ENCODE results near the gene MTG2. TPM values are rescaled to one million over a fixed set of nuclear protein-coding genes. Genes with fewer than 3 reads are reported as not detected.

The MTG2 gene
- total and polyA plus RNA-seq, 4 donors = 5.3 to 55.3 (median 29.0) TPM

DNA sequence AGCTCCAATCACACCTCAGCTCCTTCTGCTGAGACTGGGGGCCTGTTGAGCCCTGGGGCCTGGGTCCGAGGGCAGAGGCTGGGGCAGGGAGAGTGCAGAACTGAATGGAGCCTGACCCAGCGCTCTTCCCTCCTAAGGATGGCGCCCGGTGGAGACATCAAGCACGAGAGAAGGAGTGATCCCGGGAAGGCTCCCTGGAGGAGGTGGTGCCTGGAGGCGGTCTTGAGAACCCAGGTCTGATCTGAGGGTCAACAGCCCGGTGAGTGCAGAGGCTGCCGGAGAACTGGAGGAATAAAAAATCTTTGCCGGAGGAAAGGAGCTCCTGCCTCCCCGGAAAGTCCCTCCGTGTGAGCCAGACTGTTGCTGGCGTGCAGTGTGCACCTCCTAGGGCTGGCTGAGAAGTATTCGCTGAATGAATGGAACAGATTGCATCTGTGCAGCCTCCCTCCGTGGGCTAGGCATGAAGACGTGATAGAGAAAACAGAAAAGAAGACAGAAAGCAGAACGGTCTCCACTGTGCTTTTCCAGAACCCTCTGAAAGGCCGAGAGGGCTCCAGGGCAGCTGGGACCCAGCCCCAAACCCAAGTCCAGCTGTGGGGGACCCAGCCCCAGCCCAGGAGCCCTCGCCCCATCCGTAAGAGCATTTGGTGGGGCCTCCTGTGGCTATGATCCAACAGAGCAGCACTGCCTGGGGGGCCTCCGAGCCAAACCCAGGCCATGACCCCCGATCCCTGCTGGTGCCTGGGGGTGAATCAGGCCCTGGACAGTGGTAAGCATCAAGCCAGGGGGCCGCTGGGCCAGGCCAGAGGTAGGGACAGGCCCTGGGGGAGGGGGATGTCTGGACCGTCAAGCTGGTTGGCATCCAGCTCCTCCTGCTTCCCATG lies 44.1 kb downstream of the MTG2 start:
- Histone ChIP-seq H3K27ac (ENCODE audit: low read depth in 1 of 2, low read length in 2 of 2) (no peak overlapping the region), H3K27me3 (ENCODE audit: control insufficient read depth in 1 of 2, insufficient read depth in 2 of 2, low read length in 1 of 2) (no peaks in the 10 kb centered on the region), H3K36me3 (ENCODE audit: control insufficient read depth in 1 of 2, insufficient read depth in 2 of 2, low read length in 1 of 2) (no peaks in the 10 kb centered on the region), H3K9me3 (ENCODE audit: control insufficient read depth, low read length) (no peaks in the 10 kb centered on the region), H3K4me3 (ENCODE audit: low read length in 2 of 2) (no peak overlapping the region), H3K4me1 (ENCODE audit: control insufficient read depth in 1 of 2, insufficient read depth in 2 of 2, low read length in 2 of 2) (no peaks in the 10 kb centered on the region)
- WGBS, 2 donors = 65 to 70% methylated on average over 24 of the region's 24 CpGs
- ATAC-seq (ENCODE audit: low FRiP score) (no peak), DNase-seq (no peak)
- intact Hi-C loops (cut with DNase I) = no loop called here

DNA sequence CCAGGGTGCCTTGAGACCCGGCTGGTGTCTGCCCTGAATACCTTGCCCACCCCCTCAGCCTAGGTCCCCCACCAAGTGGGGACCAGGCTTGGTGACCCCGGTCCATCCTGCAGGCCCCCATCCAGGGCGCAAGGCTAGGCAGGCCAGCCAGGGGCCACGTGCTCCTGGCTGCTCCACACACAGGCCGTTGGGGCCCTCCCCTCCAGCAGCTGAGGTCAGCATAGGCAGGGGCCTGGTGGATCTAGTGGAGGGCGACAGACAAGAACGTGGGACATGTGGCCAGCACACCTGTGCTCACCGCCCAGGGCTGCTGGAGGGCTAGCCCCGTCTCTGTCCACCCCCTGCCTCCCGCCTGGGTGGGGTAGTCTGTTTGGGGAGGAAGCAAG lies 44.8 kb downstream of the MTG2 start:
- no peaks in the 10 kb centered on the region for H3K36me3 ChIP-seq (ENCODE audit: control insufficient read depth in 1 of 2, insufficient read depth in 2 of 2, low read length in 1 of 2)
- no peaks in the 10 kb centered on the region for H3K27me3 ChIP-seq (ENCODE audit: control insufficient read depth in 1 of 2, insufficient read depth in 2 of 2, low read length in 1 of 2)
- no peaks in the 10 kb centered on the region for H3K9me3 ChIP-seq (ENCODE audit: control insufficient read depth, low read length)
- no peaks in the 10 kb centered on the region for H3K4me1 ChIP-seq (ENCODE audit: control insufficient read depth in 1 of 2, insufficient read depth in 2 of 2, low read length in 2 of 2)
- 52 to 59% methylated on average over 10 of the region's 10 CpGs for WGBS, 2 donors
- no peak overlapping the region for H3K27ac ChIP-seq (ENCODE audit: low read depth in 1 of 2, low read length in 2 of 2)
- no peak overlapping the region for H3K4me3 ChIP-seq (ENCODE audit: low read length in 2 of 2)
- ATAC-seq (ENCODE audit: low FRiP score) (no peak), DNase-seq (no peak)
- intact Hi-C loops (cut with DNase I) = no loop called here

DNA sequence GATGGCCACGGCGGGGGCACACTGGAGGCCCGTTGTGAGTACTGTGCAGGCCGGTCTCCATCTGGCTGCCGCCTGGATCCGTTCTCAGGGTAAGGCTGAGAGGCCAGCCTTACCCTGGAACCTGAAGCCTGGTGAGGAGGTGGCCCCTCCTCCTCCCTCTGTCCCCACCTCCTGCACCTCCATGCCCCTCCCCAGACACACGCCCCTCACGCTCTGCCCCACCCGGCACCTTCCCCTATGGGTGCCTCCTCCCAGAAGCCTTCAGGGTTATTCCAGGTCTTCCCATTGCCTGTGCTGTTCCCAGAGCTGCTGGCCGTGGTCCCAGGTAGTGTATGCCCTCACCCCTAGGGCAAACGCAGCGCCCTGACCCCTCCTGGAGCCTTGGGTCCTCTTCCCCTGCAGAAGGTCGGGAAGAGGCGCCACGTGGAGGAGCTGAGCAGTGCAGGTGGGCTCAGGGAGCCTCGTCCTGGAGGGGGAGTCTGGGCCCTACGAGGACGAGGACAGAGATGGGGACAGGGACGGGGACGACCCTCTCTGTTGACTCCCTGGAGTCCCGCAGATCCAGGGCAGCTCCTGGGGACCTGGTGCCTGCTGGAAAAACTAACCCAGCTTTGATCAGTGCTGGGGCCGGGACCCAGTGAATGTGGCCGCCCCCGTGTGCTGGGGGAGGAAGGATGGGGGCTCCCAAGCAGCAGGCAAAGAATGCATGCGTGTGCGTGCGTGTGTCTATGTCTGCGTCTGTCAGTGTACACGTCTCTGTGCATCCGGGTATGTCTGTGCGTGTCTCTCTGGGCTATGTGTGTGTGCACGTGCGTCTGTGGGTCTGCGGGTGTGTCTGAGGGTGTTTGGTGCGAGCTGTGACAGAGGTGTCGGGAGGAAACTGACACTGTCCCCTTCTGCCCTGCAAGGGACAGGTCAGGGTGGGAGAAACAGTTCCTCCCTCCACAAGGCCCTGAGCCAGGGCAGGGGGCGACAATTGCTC lies 45.4 kb downstream of the MTG2 start:
- Histone ChIP-seq H3K9me3 (ENCODE audit: control insufficient read depth, low read length) (no peaks in the 10 kb centered on the region), H3K36me3 (ENCODE audit: control insufficient read depth in 1 of 2, insufficient read depth in 2 of 2, low read length in 1 of 2) (no peaks in the 10 kb centered on the region), H3K27me3 (ENCODE audit: control insufficient read depth in 1 of 2, insufficient read depth in 2 of 2, low read length in 1 of 2) (no peaks in the 10 kb centered on the region), H3K4me3 (ENCODE audit: low read length in 2 of 2) (no peak overlapping the region), H3K27ac (ENCODE audit: low read depth in 1 of 2, low read length in 2 of 2) (no peak overlapping the region), H3K4me1 (ENCODE audit: control insufficient read depth in 1 of 2, insufficient read depth in 2 of 2, low read length in 2 of 2) (no peaks in the 10 kb centered on the region)
- ATAC-seq (ENCODE audit: low FRiP score) (no peak), DNase-seq (no peak)
- intact Hi-C loops (cut with DNase I) = no loop called here
- 47 to 54% methylated on average over 37 of the region's 37 CpGs for WGBS, 2 donors

DNA sequence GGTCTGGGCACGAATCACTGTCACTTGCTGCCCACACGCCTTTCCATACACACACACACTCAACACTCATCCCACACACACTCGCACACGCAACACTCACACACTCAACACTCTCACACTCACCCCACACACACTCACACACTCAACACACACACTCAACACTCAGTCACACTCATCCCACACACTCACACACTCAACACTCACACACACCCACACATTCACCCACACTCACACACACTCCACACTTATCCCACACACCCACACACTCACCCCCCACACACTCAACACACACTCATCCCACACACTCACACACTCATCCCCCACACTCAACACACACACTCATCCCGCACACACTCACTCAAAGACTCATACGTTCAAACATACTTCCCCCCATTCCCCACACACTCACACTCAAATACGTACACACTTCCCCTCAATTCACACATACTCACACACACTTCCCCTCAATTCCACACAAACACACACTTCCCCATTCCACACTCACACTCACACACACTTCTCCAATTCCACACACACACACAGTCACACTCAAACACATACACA lies 46.2 kb downstream of the MTG2 start:
- no peaks in the 10 kb centered on the region for H3K27me3 ChIP-seq (ENCODE audit: control insufficient read depth in 1 of 2, insufficient read depth in 2 of 2, low read length in 1 of 2)
- WGBS, 2 donors = 79 to 82% methylated on average over 7 of the region's 7 CpGs
- DNase-seq = no peak

DNA sequence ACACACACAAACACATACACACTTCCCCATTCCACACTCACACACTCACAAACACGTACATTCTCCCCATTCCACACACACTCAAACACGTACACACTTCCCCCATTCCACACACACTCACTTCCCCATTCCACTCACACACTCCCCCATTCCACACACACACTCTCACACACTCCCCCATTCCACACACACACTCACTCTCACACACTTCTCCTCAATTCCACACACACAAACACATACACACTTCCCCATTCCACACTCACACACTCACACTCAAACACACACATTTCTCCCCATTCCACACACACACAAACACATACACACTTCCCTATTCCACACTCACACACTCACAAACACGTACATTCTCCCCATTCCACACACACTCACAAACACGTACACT lies 46.8 kb downstream of the MTG2 start:
- peaks cover 2% of the 10 kb centered on the region for H3K9me3 ChIP-seq (ENCODE audit: control insufficient read depth, low read length)
- H3K36me3 ChIP-seq (ENCODE audit: control insufficient read depth in 1 of 2, insufficient read depth in 2 of 2, low read length in 1 of 2) = no peaks in the 10 kb centered on the region
- DNase-seq = no peak
- H3K27ac ChIP-seq (ENCODE audit: low read depth in 1 of 2, low read length in 2 of 2) = no peak overlapping the region
- WGBS, 2 donors = 72 to 83% methylated on average over 4 of the region's 4 CpGs
- H3K4me3 ChIP-seq (ENCODE audit: low read length in 2 of 2) = no peak overlapping the region
- intact Hi-C loops (cut with DNase I) = no loop called here
- H3K27me3 ChIP-seq (ENCODE audit: control insufficient read depth in 1 of 2, insufficient read depth in 2 of 2, low read length in 1 of 2) = no peaks in the 10 kb centered on the region
- no peak for ATAC-seq (ENCODE audit: low FRiP score)
- H3K4me1 ChIP-seq (ENCODE audit: control insufficient read depth in 1 of 2, insufficient read depth in 2 of 2, low read length in 2 of 2) = no peaks in the 10 kb centered on the region

More for the DNA sequence above, 46.2 kb downstream of the MTG2 start:
- H3K27ac ChIP-seq (ENCODE audit: low read depth in 1 of 2, low read length in 2 of 2) = no peak overlapping the region
- H3K36me3 ChIP-seq (ENCODE audit: control insufficient read depth in 1 of 2, insufficient read depth in 2 of 2, low read length in 1 of 2) = no peaks in the 10 kb centered on the region
- ATAC-seq (ENCODE audit: low FRiP score) = no peak
- no peak overlapping the region for H3K4me3 ChIP-seq (ENCODE audit: low read length in 2 of 2)
- H3K4me1 ChIP-seq (ENCODE audit: control insufficient read depth in 1 of 2, insufficient read depth in 2 of 2, low read length in 2 of 2) = no peaks in the 10 kb centered on the region
- intact Hi-C loops (cut with DNase I) = no loop called here
- H3K9me3 ChIP-seq (ENCODE audit: control insufficient read depth, low read length) = peaks cover 2% of the 10 kb centered on the region

DNA sequence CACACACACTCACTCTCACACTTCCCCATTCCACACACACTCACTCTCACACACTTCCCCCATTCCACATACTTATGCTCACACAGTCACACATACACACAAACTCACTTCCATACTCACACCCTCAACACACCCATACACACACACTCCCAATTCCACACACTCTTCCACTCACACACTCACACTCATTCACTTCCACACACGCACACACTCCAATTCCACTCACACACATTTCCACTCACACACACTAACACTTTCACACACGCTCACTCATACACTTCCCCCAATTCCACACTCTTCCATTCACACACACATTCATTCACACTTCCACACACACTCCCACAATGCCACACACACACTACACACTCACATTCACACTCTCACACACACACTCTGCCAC lies 47.4 kb downstream of the MTG2 start:
- H3K9me3 ChIP-seq (ENCODE audit: control insufficient read depth, low read length) = peaks cover 2% of the 10 kb centered on the region
- H3K4me3 ChIP-seq (ENCODE audit: low read length in 2 of 2) = no peak overlapping the region
- WGBS, 2 donors = 94 to 100% methylated on average over 2 of the region's 2 CpGs
- DNase-seq = no peak
- no peaks in the 10 kb centered on the region for H3K36me3 ChIP-seq (ENCODE audit: control insufficient read depth in 1 of 2, insufficient read depth in 2 of 2, low read length in 1 of 2)
- no peak for ATAC-seq (ENCODE audit: low FRiP score)
- intact Hi-C loops (cut with DNase I) = no loop called here
- H3K27me3 ChIP-seq (ENCODE audit: control insufficient read depth in 1 of 2, insufficient read depth in 2 of 2, low read length in 1 of 2) = no peaks in the 10 kb centered on the region
- H3K4me1 ChIP-seq (ENCODE audit: control insufficient read depth in 1 of 2, insufficient read depth in 2 of 2, low read length in 2 of 2) = no peaks in the 10 kb centered on the region
- H3K27ac ChIP-seq (ENCODE audit: low read depth in 1 of 2, low read length in 2 of 2) = no peak overlapping the region

DNA sequence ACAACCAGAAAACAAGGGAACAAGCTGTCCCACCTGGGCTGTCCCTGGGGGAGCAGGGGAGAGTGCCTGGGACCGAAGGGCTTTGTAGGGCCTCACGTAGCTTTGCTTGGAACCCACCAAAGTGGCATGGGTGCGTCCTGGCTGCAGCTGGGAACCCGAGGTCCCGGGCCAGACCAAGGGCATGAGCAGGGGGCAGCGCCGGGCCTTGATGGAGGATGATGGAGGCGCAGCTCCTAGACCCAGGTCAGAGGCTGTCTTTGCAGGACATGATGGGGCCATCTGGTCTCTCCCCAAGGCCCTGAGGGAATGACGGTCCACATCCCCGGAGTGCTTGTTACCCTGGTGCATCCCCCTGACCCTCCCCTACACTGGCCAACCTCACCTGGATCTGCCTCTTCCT lies 47.9 kb downstream of the MTG2 start:
- Histone ChIP-seq H3K36me3 (ENCODE audit: control insufficient read depth in 1 of 2, insufficient read depth in 2 of 2, low read length in 1 of 2) (no peaks in the 10 kb centered on the region), H3K4me1 (ENCODE audit: control insufficient read depth in 1 of 2, insufficient read depth in 2 of 2, low read length in 2 of 2) (no peaks in the 10 kb centered on the region), H3K9me3 (ENCODE audit: control insufficient read depth, low read length) (peaks cover 2% of the 10 kb centered on the region), H3K4me3 (ENCODE audit: low read length in 2 of 2) (no peak overlapping the region), H3K27ac (ENCODE audit: low read depth in 1 of 2, low read length in 2 of 2) (no peak overlapping the region), H3K27me3 (ENCODE audit: control insufficient read depth in 1 of 2, insufficient read depth in 2 of 2, low read length in 1 of 2) (no peaks in the 10 kb centered on the region)
- DNase-seq (no peak), ATAC-seq (ENCODE audit: low FRiP score) (no peak)
- intact Hi-C loops (cut with DNase I) = no loop called here
- 91 to 92% methylated on average over 10 of the region's 10 CpGs for WGBS, 2 donors

DNA sequence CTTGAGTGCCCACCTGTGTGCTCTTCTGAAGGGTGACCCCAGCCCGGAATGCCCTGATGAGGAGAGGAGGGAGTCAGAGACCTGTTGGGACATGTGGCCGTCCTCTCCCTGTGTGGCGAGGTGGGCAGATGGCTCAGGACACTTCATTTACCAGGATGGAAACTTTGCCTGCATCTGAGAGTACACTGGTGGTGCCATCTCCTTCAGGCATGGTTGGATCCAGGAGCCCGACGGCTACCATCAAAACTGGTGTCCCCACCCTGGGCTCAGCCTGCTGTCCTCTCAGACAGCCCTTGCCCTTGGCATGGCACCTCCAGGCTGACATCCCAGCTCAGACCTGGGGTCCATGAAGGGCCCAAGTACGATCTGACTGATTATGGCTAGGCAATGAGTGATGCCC lies 48.5 kb downstream of the MTG2 start:
- Histone ChIP-seq H3K4me3 (ENCODE audit: low read length in 2 of 2) (no peak overlapping the region), H3K9me3 (ENCODE audit: control insufficient read depth, low read length) (peaks cover 2% of the 10 kb centered on the region), H3K4me1 (ENCODE audit: control insufficient read depth in 1 of 2, insufficient read depth in 2 of 2, low read length in 2 of 2) (no peaks in the 10 kb centered on the region), H3K27ac (ENCODE audit: low read depth in 1 of 2, low read length in 2 of 2) (no peak overlapping the region), H3K36me3 (ENCODE audit: control insufficient read depth in 1 of 2, insufficient read depth in 2 of 2, low read length in 1 of 2) (no peaks in the 10 kb centered on the region), H3K27me3 (ENCODE audit: control insufficient read depth in 1 of 2, insufficient read depth in 2 of 2, low read length in 1 of 2) (no peaks in the 10 kb centered on the region)
- intact Hi-C loops (cut with DNase I) = no loop called here
- DNase-seq (no peak), ATAC-seq (ENCODE audit: low FRiP score) (no peak)
- WGBS, 2 donors = 88 to 93% methylated on average over 6 of the region's 6 CpGs
